Panc1 (cell line): ENCODE measurements around the gene ZNF43. TPM values are rescaled to one million over a fixed set of nuclear protein-coding genes. Genes with fewer than 3 reads are reported as not detected.
"Not testable (repeated sequence)": the region's sequence is repeated elsewhere in the genome, so short reads cannot be mapped to it uniquely, and the experiment has no call there.

Experiments
- ATAC-seq: fragments of 200-7000 bp; cut with Tn5 transposase; 2 replicates; pipeline ENCODE4 v1.9.1; 2020; ENCODE audit warnings: mild to moderate bottlenecking, moderate library complexity
- Bru-seq: library from RNA; stranded (reverse); fragments of 400-500 nt; gene quantifications from one replicate; lab custom pipeline; 2021; lab: Mats Ljungman, UMichigan
- BruChase-seq, 2 experiments: library from RNA; stranded (reverse); fragments of 400-500 nt; gene quantifications; one replicate each; lab custom pipeline; 2021; lab: Mats Ljungman, UMichigan
- BruUV-seq: library from RNA; stranded (reverse); fragments of 400-500 nt; replicated peaks from 2 replicates; lab custom pipeline; 2021; lab: Mats Ljungman, UMichigan
- CTCF ChIA-PET: fragments of 300-600 bp; sonication (Branson Sonifier 250); formaldehyde crosslinking; loops from one replicate; lab custom pipeline; 2022; ENCODE audit warnings: antibody characterized with exemption; lab: Charles Lee
- POLR2A ChIA-PET: fragments of 300-600 bp; sonication (Branson Sonifier 250); formaldehyde crosslinking; loops from one replicate; lab custom pipeline; 2022; ENCODE audit warnings: antibody characterized with exemption; lab: Charles Lee
- DNase-seq: peaks from one replicate; pipeline ENCODE4 v3.0.0-alpha.2; 2010; ENCODE audit warnings: low read depth, low spot score
- H3K27ac ChIP-seq: 2 replicates; pipeline ENCODE4 v1.5.1; 2011; ENCODE audit warnings: mild to moderate bottlenecking, low read length, inconsistent platforms
- H3K27me3 ChIP-seq: fragments of 200-500 bp; sonication (Bioruptor generic); 2 replicates; pipeline ENCODE4 v1.6.0; 2014; ENCODE audit warnings: low read length, inconsistent platforms; ENCODE audit not compliant: control insufficient read depth, insufficient read depth
- H3K36me3 ChIP-seq: fragments of 200-500 bp; sonication (Bioruptor generic); 2 replicates; pipeline ENCODE4 v1.5.1; 2014; ENCODE audit warnings: inconsistent platforms, mild to moderate bottlenecking, low read length, moderate library complexity; ENCODE audit not compliant: control insufficient read depth, insufficient read depth
- H3K4me1 ChIP-seq: 2 replicates; pipeline ENCODE4 v1.5.1; 2011; ENCODE audit warnings: inconsistent platforms, mild to moderate bottlenecking, low read length, moderate library complexity; ENCODE audit not compliant: control insufficient read depth, insufficient read depth
- H3K4me3 ChIP-seq, 2 experiments: 2 replicates each; pipeline ENCODE4 v1.5.1; 2011 to 2012; ENCODE audit warnings: low read depth in 2 of 2, low read length in 2 of 2, mild to moderate bottlenecking in 2 of 2, inconsistent platforms in 1 of 2, moderate library complexity in 1 of 2
- H3K9me3 ChIP-seq: fragments of 200-500 bp; sonication (Bioruptor generic); 2 replicates; pipeline ENCODE4 v1.5.1; 2014; ENCODE audit warnings: low read depth, mild to moderate bottlenecking, inconsistent platforms, low read length, moderate library complexity; ENCODE audit not compliant: control insufficient read depth, insufficient read depth
- CTCF ChIP-seq: fragments of 450-650 bp; IDR thresholded peaks from 2 replicates; pipeline ENCODE4 v1.5.1; 2017; ENCODE audit warnings: mild to moderate bottlenecking
- POLR2AphosphoS5 ChIP-seq: IDR thresholded peaks from 2 replicates; pipeline ENCODE4 v1.6.1; 2012; ENCODE audit warnings: mild to moderate bottlenecking, low read depth, low read length, moderate library complexity
- REST ChIP-seq, 2 experiments: IDR thresholded peaks; 2 replicates each; pipeline ENCODE4 v1.6.1; 2011 to 2012; ENCODE audit warnings: low read depth in 2 of 2, control low read depth in 1 of 2, low read length in 1 of 2, mild to moderate bottlenecking in 1 of 2, moderate library complexity in 1 of 2; ENCODE audit not compliant: insufficient read depth in 1 of 2
- SIN3A ChIP-seq: IDR thresholded peaks from 2 replicates; pipeline ENCODE4 v1.6.1; 2012; ENCODE audit warnings: low read depth, mild to moderate bottlenecking, low read length, moderate library complexity, borderline replicate concordance; ENCODE audit not compliant: insufficient read depth
- TCF7L2 ChIP-seq: IDR thresholded peaks from 2 replicates; pipeline ENCODE4 v1.6.1; 2011; ENCODE audit warnings: mild to moderate bottlenecking, low read depth, low read length, inconsistent platforms
- in situ Hi-C: cut with HindIII; loops from 2 replicates; pipeline ENCODE4 v1.10.0; 2016; ENCODE audit warnings: low sequenced_read_pairs, low pct_unique_long_range_greater_than_20kb
- intact Hi-C: fragments of 100-400 bp; cut with micrococcal nuclease; formaldehyde crosslinking; loops from one replicate; pipeline ENCODE4 v1.10.0; 2022; ENCODE audit not compliant: unreplicated experiment
- long read RNA-seq: library from polyadenylated mRNA; unstranded; transcript quantifications from one replicate; pipeline ENCODE4 v2.0.0, GENCODE V29; 2021; ENCODE audit not compliant: unreplicated experiment
- polyA plus RNA-seq: library from polyadenylated mRNA; unstranded; fragments of >200 nt; gene quantifications from one replicate; pipeline ENCODE4 v1.2.1, GENCODE V29; 2012; ENCODE audit warnings: missing spikeins; ENCODE audit not compliant: insufficient read length
- total RNA-seq: library from RNA; stranded (reverse); gene quantifications from one replicate; pipeline ENCODE4 v1.2.1, GENCODE V29; 2021; ENCODE audit not compliant: unreplicated experiment

ZNF43 gene
- 27.7 TPM for total RNA-seq
- 7.0 TPM for polyA plus RNA-seq
- percentile 91 among the genes with signal in this experiment for Bru-seq, nascent RNA
- percentile 91 among the genes with signal in this experiment for BruChase-seq, experiment 1, labeled RNA remaining after a 2-hour chase
- BruChase-seq, experiment 2, labeled RNA remaining after a 6-hour chase, result percentile 86 among the genes with signal in this experiment
- long read RNA-seq, full-length matches to known transcripts, result 10 of 15 reads
- long read RNA-seq, partial matches to known transcripts, result 0 of 15 reads
- long read RNA-seq, other reads (novel, unspliced or antisense), result 5 of 15 reads

- Histone ChIP-seq H3K9me3 (no peaks in the 10 kb centered on the region; the same call in 1 of the 2 replicates), H3K4me1 (peaks cover 4% of the 10 kb centered on the region; the same call in 1 of the 2 replicates), H3K27me3 (no peaks in the 10 kb centered on the region), H3K36me3 (no peaks in the 10 kb centered on the region; the same call in 1 of the 2 replicates), H3K4me3 (peak within 1 kb of the TSS; percentile 85 to 86), H3K27ac (peak within 1 kb of the TSS; percentile 90)
- peak; percentile 77 for TF ChIP-seq TCF7L2
- TF ChIP-seq POLR2AphosphoS5, result peak; percentile 95
- no peak for TF ChIP-seq REST (IDR thresholded peaks at IDR 0.05; ENCODE audit: insufficient read depth in 1 of 2, low read depth in 2 of 2, low read length in 1 of 2)
- TF ChIP-seq CTCF, result no peak
- TF ChIP-seq SIN3A, result peak; percentile 60; the same call in 1 of the 2 replicates
- in situ Hi-C loops (no loop called here), intact Hi-C loops (no loop called here)
- ChIA-PET CTCF (interaction anchor here (0.5 to 1.0 kb wide), 3 partner anchors 15 to 1059 kb away, joined by 3 to 12 read pairs (median 6); no protein-coding TSS in a partner anchor), POLR2A (interaction anchor here (0.5 to 0.8 kb wide), 5 partner anchors 16 to 1463 kb away, joined by 3 to 6 read pairs (median 4); no protein-coding TSS in a partner anchor)
- BruUV-seq, result TSS peak; percentile 62
- peak; percentile 97 for ATAC-seq
- peak; percentile 69 for DNase-seq
These were observed at the start of gene ZNF43 for GRCh38 chr19:21835810-21836444. Gene ZNF43 (minus strand): TSS chr19:21836182. CDS start chr19:21836038, 144 bp downstream.

GRCh38 chr19:21885516-21885915 lies 49.5 kb upstream of the ZNF43 start:
- intact Hi-C loops, result not testable (repeated sequence)

GRCh38 chr19:21884786-21885185 lies 48.8 kb upstream of the ZNF43 start:
- H3K27me3 ChIP-seq, H3K9me3 ChIP-seq, H3K36me3 ChIP-seq, in situ Hi-C loops, H3K4me3 ChIP-seq, ATAC-seq, POLR2A ChIA-PET, H3K27ac ChIP-seq, H3K4me1 ChIP-seq, DNase-seq, intact Hi-C loops, BruUV-seq, CTCF ChIA-PET: not testable (repeated sequence)

More at GRCh38 chr19:21885516-21885915, 49.5 kb upstream of the ZNF43 start:
- H3K4me3 ChIP-seq, H3K27me3 ChIP-seq, H3K27ac ChIP-seq, H3K4me1 ChIP-seq, CTCF ChIA-PET, H3K36me3 ChIP-seq, POLR2A ChIA-PET, H3K9me3 ChIP-seq, BruUV-seq, ATAC-seq, in situ Hi-C loops, DNase-seq: not testable (repeated sequence)
